Measurements from ENCODE around the gene ADAMTS2.

The ADAMTS2 gene

DNA sequence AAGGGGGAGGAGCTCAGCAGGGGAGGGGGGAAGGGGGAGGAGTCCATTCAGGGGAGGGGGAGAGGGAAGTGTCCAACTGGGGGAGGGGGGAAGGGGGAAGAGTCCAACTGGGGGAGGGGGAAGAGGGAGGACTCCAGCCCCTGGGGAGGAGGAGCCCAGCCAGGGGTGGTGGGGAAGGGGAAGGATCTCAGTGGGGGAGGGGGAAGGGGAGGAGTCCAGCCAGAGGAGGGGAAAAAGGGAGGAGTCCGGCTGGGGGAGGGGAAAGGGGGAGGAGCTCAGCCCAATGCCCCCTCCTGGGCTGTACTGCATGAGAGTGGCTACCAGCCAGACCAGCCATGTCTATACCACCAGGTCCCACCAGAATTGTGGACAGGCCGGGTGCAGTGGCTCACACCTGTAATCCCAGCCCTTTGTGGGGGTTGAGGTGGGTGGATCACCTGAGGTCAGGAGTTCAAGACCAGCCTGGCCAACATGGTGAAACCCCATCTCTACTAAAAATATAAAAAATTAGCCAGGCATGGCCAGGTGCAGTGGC lies 30.6 kb upstream of the ADAMTS2 start:
- H3K4me1 ChIP-seq (ENCODE audit: insufficient read depth, low read length): no peaks in the 10 kb centered on the region

DNA sequence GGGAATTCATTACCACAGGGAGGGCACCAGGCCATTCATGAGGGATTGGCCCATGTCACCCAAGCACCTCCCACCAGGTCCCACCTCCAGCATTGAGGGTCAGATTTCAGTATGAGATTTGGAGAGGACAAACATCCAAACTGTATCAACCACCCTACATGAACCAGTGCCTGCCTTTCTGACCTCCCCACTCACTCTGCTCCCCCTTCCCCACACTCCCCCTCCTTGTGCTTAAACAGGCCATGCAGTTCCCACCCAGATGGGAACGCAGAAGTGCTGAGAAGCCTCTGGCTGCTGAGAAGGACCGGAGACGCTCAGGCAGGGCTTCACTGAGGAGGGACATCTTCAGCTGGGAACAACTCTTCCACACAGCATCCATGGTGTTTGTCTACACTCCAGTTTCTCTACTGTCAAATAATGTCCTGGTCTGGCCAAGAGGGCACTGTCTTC lies 30.0 kb upstream of the ADAMTS2 start:
- no peaks in the 10 kb centered on the region for H3K36me3 ChIP-seq (ENCODE audit: insufficient read depth, low read length)
- H3K9me3 ChIP-seq (ENCODE audit: control insufficient read depth, insufficient read depth, low read length): no peaks in the 10 kb centered on the region

More for the DNA sequence above, 30.6 kb upstream of the ADAMTS2 start:
- Histone ChIP-seq H3K9ac (ENCODE audit: low read depth, low read length) (no peak overlapping the region), H3K36me3 (ENCODE audit: insufficient read depth, low read length) (no peaks in the 10 kb centered on the region), H3K9me3 (ENCODE audit: control insufficient read depth, insufficient read depth, low read length) (no peaks in the 10 kb centered on the region)

DNA sequence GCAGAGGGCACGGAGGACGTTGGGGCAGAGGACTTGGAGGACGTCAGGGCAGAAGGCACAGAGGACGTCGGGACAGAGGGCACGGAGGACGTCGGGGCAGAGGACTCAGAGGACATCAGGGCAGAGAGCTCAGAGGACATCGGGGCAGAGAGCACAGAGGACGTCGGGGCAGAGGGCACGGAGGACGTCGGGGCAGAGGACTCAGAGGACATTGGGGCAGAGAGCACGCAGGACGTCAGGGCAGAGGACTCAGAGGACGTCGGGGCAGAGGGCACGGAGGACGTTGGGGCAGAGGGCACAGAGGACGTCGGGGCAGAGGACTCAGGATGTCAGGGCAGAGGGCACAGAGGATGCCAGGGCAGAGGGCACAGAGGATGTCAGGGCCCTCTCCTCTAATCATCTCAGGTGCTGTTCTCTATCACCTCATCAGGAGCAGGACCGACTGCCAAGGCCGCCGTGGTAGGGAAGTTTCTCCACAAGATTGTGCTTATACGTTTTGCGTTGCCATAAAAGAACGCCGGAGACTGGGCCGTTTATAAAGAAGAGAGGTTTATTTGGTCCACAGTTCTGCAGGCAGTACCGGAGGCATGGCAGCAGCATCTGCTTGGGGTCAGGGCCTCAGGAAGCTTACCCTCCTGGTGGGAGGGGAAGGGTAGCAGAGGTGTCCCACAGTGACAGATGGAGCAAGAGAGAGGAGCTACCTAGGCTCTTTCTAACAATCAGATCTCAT lies 29.4 kb upstream of the ADAMTS2 start:
- Histone ChIP-seq H3K9ac (ENCODE audit: low read depth, low read length) (no peak overlapping the region), H3K36me3 (ENCODE audit: insufficient read depth, low read length) (no peaks in the 10 kb centered on the region), H3K9me3 (ENCODE audit: control insufficient read depth, insufficient read depth, low read length) (no peaks in the 10 kb centered on the region), H3K4me1 (ENCODE audit: insufficient read depth, low read length) (no peaks in the 10 kb centered on the region)

More for the DNA sequence above, 30.0 kb upstream of the ADAMTS2 start:
- no peaks in the 10 kb centered on the region for H3K4me1 ChIP-seq (ENCODE audit: insufficient read depth, low read length)
- H3K9ac ChIP-seq (ENCODE audit: low read depth, low read length): no peak overlapping the region

DNA sequence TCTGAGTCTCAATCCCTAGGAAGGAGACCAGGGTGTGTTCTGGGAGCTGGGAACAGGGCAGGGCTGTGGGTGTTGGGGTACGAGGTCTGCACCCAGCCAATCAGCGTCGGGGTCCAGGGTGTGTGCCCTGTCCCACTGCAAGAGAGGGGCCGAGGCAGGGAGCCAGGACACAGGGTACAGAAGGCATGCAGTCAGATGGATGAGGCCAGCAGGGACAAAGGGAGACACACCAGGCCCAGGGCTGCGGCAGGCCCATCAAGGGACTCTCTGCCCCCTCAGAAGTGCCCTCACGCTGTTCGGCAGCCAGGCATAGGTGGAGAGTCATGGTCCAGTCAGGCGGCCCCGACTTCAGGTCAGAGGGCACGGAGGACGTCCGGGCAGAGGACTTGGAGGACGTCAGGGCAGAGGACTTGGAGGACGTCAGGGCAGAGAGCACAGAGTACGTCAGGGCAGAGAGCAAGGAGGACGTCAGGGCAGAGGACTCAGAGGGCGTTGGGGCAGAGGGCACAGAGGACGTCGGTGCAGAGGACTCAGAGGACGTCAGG lies 28.8 kb upstream of the ADAMTS2 start:
- H3K36me3 ChIP-seq (ENCODE audit: insufficient read depth, low read length): no peaks in the 10 kb centered on the region
- H3K9ac ChIP-seq (ENCODE audit: low read depth, low read length): no peak overlapping the region
- H3K4me1 ChIP-seq (ENCODE audit: insufficient read depth, low read length): no peaks in the 10 kb centered on the region
- H3K9me3 ChIP-seq (ENCODE audit: control insufficient read depth, insufficient read depth, low read length): no peaks in the 10 kb centered on the region

DNA sequence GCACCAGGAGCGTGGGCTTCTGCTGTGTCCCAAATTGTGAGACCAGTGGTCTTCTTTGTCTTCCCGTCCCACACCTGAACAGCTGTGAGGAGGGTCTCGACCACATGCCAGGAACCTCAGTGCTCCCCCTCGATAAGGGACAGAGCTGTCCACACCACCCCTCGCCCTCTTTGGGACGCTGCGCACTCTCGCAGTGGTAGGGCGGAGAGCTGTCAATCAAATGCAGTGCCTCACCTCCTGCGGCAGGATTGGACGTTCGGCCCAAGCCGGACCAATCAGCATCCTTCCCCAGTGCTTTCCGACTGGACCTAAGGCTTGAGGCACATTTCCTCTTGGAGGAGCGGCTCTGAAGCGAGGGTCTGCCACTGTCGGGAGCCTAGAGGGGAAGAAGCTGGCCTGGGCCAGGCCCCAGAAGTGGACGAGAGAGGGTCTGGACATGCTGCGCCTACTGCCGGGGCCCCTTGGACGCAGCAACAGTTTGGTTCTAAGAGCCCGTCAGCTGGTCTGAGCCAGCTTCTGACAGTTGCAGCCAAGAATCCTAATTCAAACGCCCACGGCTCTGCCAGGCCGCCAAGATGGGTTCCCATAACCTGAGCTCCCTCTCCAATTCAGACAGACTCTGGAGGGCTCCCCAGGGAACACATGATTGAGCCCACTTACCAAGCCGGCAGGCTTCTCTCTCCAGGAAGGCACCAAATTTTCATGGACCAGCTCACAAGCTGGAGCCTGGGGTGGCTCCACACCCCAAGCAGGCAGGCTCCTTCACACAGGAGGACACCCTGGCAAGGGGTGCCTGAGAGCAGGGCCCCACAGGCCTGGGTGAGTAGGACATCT lies 28.1 kb upstream of the ADAMTS2 start:
- Histone ChIP-seq H3K9ac (ENCODE audit: low read depth, low read length) (no peak overlapping the region), H3K4me1 (ENCODE audit: insufficient read depth, low read length) (no peaks in the 10 kb centered on the region), H3K36me3 (ENCODE audit: insufficient read depth, low read length) (no peaks in the 10 kb centered on the region), H3K9me3 (ENCODE audit: control insufficient read depth, insufficient read depth, low read length) (no peaks in the 10 kb centered on the region)

DNA sequence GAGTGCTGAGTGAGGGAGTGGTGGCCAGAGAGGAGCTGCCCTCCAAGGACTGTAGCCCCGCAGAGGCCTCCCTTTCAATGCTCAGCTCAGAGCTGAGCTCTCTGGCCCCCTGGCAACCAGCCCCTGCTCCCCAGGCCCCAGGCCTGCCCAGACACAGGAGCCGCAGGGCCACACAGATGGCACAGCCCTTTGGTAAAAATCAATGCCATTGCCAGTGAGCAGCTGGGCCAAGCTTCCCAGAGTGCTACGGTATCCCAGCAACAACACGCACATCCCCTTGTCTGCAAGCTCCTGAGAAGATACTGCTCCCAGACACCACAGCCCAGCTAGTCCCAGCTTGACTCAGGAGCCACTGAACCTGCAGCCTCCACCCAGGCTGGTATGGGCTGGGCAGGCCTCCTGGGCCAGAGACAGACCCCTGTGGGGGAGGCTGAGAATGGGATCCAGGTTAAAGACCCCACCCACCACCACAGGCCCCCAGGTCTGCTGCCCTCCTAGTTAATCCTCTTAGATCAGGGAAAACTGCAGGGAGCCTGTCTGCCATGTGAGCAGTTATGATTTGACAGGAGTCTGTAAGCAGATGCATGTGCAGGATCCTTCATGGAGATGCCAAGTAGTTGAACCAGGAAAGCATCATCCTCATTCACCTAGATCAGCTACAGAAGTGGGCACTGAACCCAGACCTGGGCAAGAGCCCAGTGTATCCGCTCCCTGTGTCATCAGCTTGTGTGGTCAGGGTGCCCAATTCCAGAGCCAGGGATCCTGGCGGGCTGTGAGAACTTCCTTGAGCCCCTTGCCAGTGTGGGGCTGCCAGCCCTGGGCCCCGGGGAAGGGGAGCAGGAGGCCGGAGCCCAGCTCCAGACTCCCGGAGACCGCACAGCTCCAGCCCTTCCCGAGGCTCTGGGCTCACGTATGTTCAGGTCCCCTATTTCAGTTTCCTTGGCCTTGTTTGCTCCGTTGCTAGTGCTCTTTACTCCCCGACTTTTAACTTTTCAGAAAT lies 26.7 kb upstream of the ADAMTS2 start:
- no peaks in the 10 kb centered on the region for H3K4me1 ChIP-seq (ENCODE audit: insufficient read depth, low read length)
- no peak overlapping the region for H3K9ac ChIP-seq (ENCODE audit: low read depth, low read length)
- H3K36me3 ChIP-seq (ENCODE audit: insufficient read depth, low read length): no peaks in the 10 kb centered on the region
- no peaks in the 10 kb centered on the region for H3K9me3 ChIP-seq (ENCODE audit: control insufficient read depth, insufficient read depth, low read length)

DNA sequence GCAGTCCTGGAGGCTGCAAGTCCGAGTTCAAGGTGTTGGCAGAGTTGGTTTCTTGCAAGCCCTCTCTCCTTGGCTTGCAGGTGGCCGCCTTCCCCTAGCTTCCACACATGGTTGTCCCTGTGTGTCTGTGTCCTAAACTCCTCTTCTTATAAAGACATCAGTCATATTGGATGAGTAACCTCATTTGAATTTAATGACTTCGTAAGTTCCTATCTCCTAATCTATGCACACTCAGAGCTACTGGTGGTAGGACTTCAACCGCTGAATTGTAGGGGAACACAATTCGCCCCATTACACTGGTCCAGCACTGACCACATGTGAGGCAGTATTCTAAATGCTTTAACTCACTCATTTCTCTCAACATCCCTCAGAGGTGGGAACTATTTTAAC lies 25.9 kb upstream of the ADAMTS2 start:
- Histone ChIP-seq H3K9ac (ENCODE audit: low read depth, low read length) (no peak overlapping the region), H3K4me1 (ENCODE audit: insufficient read depth, low read length) (no peaks in the 10 kb centered on the region), H3K9me3 (ENCODE audit: control insufficient read depth, insufficient read depth, low read length) (no peaks in the 10 kb centered on the region), H3K36me3 (ENCODE audit: insufficient read depth, low read length) (no peaks in the 10 kb centered on the region)

DNA sequence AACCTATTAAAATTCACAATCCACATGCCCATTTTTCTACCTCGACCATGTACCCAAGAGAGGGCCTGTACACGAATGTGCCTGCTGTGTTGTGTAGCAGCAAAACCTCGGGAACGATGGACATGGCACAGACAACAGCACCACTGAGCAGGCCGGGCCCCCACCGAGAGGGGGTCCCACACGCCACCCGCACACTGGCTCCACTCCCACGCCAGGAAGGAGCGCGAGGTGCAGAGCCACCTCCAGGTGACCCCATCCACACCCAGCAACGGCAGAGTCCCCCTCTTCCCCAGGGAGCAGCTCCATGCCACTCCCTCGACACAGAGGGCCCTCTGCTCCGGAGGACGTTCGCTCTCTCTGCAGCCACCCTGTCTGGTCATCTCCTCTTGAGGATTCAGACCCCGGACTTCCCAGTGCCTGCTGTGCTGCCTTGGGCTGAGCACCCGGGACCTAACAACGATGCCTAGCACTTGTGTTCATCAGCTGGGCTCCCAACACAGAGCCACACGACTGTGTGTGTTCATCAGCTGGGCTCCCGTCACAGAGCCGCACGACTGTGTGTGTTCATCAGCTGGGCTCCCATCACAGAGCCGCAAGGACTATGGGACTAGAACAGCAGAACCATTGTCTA lies 25.3 kb upstream of the ADAMTS2 start:
- Histone ChIP-seq H3K9ac (ENCODE audit: low read depth, low read length) (no peak overlapping the region), H3K36me3 (ENCODE audit: insufficient read depth, low read length) (no peaks in the 10 kb centered on the region), H3K4me1 (ENCODE audit: insufficient read depth, low read length) (no peaks in the 10 kb centered on the region), H3K9me3 (ENCODE audit: control insufficient read depth, insufficient read depth, low read length) (no peaks in the 10 kb centered on the region)

DNA sequence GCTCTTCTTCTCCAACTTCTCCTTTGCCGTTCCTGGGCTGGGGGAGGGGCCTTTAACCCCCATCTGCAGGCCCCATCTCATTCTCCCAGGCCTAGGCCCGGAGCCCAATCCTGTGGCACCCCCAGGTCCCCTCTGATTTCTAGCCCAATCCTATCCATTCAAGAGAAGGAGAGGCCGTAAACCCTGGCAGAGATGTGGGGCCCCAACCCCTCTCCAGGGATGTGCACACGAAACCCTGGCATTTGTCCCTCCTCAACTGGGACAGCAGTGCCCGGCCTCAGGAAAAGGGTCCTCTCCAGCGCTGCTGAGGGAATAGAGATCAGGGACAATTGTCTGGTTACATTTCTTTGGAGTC lies 24.2 kb upstream of the ADAMTS2 start:
- Histone ChIP-seq H3K9me3 (ENCODE audit: control insufficient read depth, insufficient read depth, low read length) (no peaks in the 10 kb centered on the region), H3K4me1 (ENCODE audit: insufficient read depth, low read length) (no peaks in the 10 kb centered on the region), H3K36me3 (ENCODE audit: insufficient read depth, low read length) (no peaks in the 10 kb centered on the region), H3K9ac (ENCODE audit: low read depth, low read length) (no peak overlapping the region)

DNA sequence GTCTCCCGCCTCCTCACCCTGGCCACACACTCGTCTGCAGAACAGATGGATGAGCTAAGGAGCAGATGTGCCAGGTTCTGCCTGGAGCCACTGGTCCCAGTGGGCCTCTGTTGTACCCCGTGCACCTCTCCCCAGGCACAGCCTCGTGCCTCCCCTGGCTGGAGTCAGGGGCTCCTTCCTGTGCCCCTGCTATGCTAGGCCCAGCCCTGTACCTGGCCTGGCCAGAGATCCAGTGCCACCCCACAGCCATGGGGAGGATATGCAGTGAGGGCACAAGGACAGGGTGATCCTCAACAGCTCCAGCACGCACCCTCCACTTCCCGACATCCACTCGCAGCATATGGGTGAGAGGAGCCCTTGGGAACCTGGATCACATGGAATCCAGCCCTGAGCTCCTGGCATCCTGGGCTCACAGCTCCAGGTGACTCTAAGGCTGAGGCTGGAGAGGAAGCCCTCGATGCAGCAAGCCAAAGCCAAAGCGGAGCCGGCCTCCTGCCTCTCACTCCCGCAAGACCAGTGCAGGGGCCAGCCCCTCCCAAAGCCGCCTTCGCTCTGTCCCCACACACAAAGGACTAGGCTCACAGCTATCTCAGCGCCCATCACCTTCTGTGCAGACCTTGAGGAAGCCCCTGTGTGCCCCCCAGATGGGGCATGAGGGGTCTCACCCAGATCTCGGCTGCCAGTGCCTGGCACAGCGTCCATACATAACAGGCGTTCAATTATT lies 23.7 kb upstream of the ADAMTS2 start:
- H3K36me3 ChIP-seq (ENCODE audit: insufficient read depth, low read length): no peaks in the 10 kb centered on the region
- no peaks in the 10 kb centered on the region for H3K9me3 ChIP-seq (ENCODE audit: control insufficient read depth, insufficient read depth, low read length)
- no peak overlapping the region for H3K9ac ChIP-seq (ENCODE audit: low read depth, low read length)

DNA sequence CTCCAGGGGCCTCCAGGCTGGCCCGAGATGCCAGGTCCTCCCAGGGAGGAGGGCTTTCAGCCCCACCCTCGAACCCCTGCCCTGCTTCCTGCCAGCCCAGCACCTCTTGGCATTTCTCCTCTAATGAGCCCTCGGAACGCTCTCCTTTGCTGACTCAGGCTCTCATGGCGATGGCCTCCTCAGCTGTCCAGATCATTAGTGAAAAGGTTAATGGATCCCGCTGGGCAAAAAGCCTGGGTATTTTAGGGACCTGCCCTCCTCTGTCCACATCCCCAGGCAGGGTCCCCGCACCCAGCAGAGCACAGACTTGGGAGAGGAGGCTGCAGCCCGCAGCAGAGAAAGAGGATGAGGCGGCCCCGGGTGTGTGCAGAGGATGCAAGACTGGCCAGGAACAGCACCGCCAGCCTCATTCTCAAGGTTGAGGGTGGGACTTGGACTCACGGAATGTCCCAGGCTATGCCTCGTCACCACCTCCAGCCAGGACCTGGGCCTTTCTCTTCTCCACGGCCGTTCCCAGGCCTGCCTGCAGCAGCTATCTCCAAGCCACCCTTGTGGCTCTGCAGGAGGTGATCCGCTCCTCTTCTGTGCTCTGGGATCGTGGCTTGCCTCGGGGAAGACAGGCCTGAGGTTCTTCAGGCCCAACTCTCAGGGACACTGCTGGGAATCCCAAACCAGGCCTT lies 23.0 kb upstream of the ADAMTS2 start:
- Histone ChIP-seq H3K9ac (ENCODE audit: low read depth, low read length) (no peak overlapping the region), H3K4me1 (ENCODE audit: insufficient read depth, low read length) (no peaks in the 10 kb centered on the region), H3K36me3 (ENCODE audit: insufficient read depth, low read length) (no peaks in the 10 kb centered on the region), H3K9me3 (ENCODE audit: control insufficient read depth, insufficient read depth, low read length) (no peaks in the 10 kb centered on the region; the same call in 1 of the 2 replicates)

More for the DNA sequence above, 23.7 kb upstream of the ADAMTS2 start:
- H3K4me1 ChIP-seq (ENCODE audit: insufficient read depth, low read length): no peaks in the 10 kb centered on the region

DNA sequence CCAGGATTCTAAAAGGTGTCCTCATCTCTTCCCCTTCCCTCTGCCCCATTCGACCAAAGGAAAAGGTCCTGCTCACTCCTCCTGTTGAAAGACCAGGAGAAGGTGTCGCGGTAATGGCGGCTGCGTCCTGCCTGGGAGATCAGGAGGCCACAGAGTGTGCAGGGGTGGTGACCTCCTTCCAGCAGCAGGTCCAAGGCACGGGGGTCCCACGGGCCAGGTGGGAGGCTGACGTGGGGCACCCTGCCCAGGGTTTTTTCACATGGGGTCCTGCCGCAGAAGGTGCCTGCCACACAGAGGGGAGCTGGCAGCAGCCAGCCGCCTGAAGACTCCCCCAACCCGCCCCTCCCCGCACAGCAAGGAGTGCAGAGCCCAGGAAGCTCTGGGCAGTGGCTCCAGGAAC lies 22.2 kb upstream of the ADAMTS2 start:
- no peaks in the 10 kb centered on the region for H3K36me3 ChIP-seq (ENCODE audit: insufficient read depth, low read length)
- H3K4me1 ChIP-seq (ENCODE audit: insufficient read depth, low read length): no peaks in the 10 kb centered on the region
- no peak overlapping the region for H3K9ac ChIP-seq (ENCODE audit: low read depth, low read length)
- no peaks in the 10 kb centered on the region; the same call in 1 of the 2 replicates for H3K9me3 ChIP-seq (ENCODE audit: control insufficient read depth, insufficient read depth, low read length)

Data from ES-I3 (cell line).